LNCAP (cell line): Measurements from ENCODE around the gene BPTF.

Source experiments
- TF ChIP-seq, protein P1 (sequence below): fragments of 450-650 bp; IDR thresholded peaks from 2 replicates; pipeline ENCODE4 v1.5.1; 2017; ENCODE audit warnings: mild to moderate bottlenecking

BPTF gene

DNA sequence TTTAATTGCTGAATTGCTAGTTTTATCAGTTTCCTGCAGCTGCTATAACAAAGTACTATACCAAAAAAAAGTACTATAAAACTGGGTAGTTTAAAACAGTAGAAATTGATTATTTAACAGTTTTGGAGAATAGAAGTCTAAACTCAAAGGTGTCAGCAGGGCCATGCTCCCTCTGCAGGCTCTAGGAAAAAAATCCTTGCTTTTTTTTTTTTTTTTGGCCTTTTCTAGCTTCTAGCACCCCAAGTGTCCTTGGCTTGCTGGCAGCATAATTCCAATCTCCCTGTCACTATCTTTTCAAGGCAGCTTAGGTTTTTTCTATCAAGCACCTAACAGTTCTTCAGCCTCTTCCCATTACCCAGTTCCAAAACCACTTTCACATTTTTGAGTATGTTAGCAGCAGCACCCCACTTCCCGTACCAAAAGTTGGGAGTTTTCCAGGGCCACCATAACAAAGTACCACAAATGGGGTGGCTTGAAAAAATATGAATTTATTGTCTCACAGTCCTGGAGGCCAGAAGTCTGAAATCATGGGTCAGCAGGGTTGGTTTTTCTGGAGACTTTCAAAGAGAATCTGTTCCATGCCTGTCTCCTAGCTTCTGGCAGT is 37.4 kb downstream of the BPTF start:
- TF ChIP-seq, protein P1, sequence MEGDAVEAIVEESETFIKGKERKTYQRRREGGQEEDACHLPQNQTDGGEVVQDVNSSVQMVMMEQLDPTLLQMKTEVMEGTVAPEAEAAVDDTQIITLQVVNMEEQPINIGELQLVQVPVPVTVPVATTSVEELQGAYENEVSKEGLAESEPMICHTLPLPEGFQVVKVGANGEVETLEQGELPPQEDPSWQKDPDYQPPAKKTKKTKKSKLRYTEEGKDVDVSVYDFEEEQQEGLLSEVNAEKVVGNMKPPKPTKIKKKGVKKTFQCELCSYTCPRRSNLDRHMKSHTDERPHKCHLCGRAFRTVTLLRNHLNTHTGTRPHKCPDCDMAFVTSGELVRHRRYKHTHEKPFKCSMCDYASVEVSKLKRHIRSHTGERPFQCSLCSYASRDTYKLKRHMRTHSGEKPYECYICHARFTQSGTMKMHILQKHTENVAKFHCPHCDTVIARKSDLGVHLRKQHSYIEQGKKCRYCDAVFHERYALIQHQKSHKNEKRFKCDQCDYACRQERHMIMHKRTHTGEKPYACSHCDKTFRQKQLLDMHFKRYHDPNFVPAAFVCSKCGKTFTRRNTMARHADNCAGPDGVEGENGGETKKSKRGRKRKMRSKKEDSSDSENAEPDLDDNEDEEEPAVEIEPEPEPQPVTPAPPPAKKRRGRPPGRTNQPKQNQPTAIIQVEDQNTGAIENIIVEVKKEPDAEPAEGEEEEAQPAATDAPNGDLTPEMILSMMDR, result no peak

GRCh38 chr17:67863624-67864247 is 38.4 kb downstream of the BPTF start:
- TF ChIP-seq, protein P1, result no peak

- TF ChIP-seq, protein P1, result no peak
Measured at GRCh38 chr17:67865438-67865837, 40.1 kb downstream of the BPTF start.

DNA sequence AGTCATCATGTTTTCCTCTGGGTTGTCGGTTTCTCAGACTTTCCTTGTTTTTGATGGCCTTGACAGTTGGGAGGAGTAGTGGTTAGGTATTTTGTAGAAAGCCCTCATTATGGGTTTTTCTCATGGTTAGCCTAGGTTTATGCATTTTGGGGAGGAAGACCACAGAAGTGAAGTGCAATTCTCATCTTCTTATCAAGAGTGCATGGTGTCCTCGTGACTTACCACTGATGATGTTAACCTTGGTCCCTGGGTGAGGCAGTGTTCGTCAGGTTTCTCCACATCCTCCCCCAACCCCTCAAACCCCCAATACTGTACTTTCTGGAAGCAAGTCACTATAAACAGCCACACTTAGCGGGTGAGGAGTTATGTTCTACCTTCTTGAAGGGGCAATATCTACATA is 42.3 kb downstream of the BPTF start:
- TF ChIP-seq, protein P1, result no peak

- TF ChIP-seq, protein P1, result no peak
Measured at GRCh38 chr17:67868176-67868575, 42.9 kb downstream of the BPTF start.

- TF ChIP-seq, protein P1, result no peak
Measured at GRCh38 chr17:67879662-67880061, 54.4 kb downstream of the BPTF start.

GRCh38 chr17:67881083-67881482 is 55.8 kb downstream of the BPTF start:
- TF ChIP-seq, protein P1, result no peak

GRCh38 chr17:67884741-67885140 is 59.4 kb downstream of the BPTF start:
- TF ChIP-seq, protein P1, result no peak
